A549 (cell line): ENCODE data around the gene SIAH2. TPM values are rescaled to one million over a fixed set of nuclear protein-coding genes. Genes with fewer than 3 reads are reported as not detected.

ENCODE experiments used
- ATAC-seq, 2 experiments: fragments of 200-7000 bp in 1 of 2; fragments of >200 bp in 1 of 2; cut with Nextera tagmentation in 1 of 2; cut with Tn5 transposase in 1 of 2; 3 replicates each; pipeline versions ENCODE4 v1.8.0 to v1.9.1; 2018 to 2020; ENCODE audit warnings: mild to moderate bottlenecking in 1 of 2, moderate library complexity in 1 of 2
- CTCF ChIA-PET: fragments of 300-600 bp; sonication (Branson Sonifier 250); formaldehyde crosslinking; extraction: SDS; loops from one replicate; lab custom pipeline; 2021; ENCODE audit warnings: antibody characterized with exemption, inconsistent platforms; lab: Yijun Ruan, JAX
- POLR2A ChIA-PET: fragments of 350-600 bp; formaldehyde crosslinking; extraction: SDS; loops from one replicate; lab custom pipeline; 2021; ENCODE audit warnings: antibody characterized with exemption, inconsistent platforms; lab: Yijun Ruan, JAX
- DNase-seq, 2 experiments: peaks; one replicate each; pipeline versions ENCODE4 v3.0.0 to v3.0.0-alpha.2; 2011 to 2016; ENCODE audit warnings: low read depth in 1 of 2, low spot score in 1 of 2
- FAIRE-seq: peaks from 2 replicates; lab custom pipeline; 2011; peaks lifted over from hg19 to GRCh38; lab: Jason Lieb, UNC
- H3K27ac ChIP-seq, 2 experiments: fragments of >200 bp; sonication (Bioruptor Twin); formaldehyde crosslinking; 3 replicates each; pipeline ENCODE4 v1.5.1; 2016 to 2017
- H3K4me1 ChIP-seq: fragments of >200 bp; sonication (Bioruptor Twin); formaldehyde crosslinking; 3 replicates; pipeline ENCODE4 v1.6.1; 2016
- H3K4me2 ChIP-seq: fragments of >200 bp; sonication (Bioruptor Twin); formaldehyde crosslinking; 3 replicates; pipeline ENCODE4 v1.6.1; 2016
- H3K4me3 ChIP-seq: fragments of >200 bp; sonication (Bioruptor Twin); formaldehyde crosslinking; 3 replicates; pipeline ENCODE4 v1.5.1; 2016
- H3K9me3 ChIP-seq: fragments of >200 bp; sonication (Bioruptor Twin); formaldehyde crosslinking; 3 replicates; pipeline ENCODE4 v1.6.1; 2016
- ATOH8 ChIP-seq: fragments of 250-450 bp; sonication (Bioruptor Pico); IDR thresholded peaks from 2 replicates; pipeline ENCODE4 v1.5.0; 2020; ENCODE audit warnings: low read depth, mild to moderate bottlenecking, moderate library complexity
- BHLHE40 ChIP-seq: IDR thresholded peaks from 2 replicates; pipeline ENCODE4 v1.6.1; 2012; ENCODE audit warnings: low read depth, low read length, inconsistent platforms
- CHD2 ChIP-seq: fragments of 150-350 bp; IDR thresholded peaks from 2 replicates; pipeline ENCODE4 v1.6.1; 2014; ENCODE audit warnings: low read length; ENCODE audit not compliant: partially characterized antibody
- CTCF ChIP-seq: fragments of >200 bp; sonication (Bioruptor Twin); formaldehyde crosslinking; IDR thresholded peaks from 3 replicates; pipeline ENCODE4 v1.5.1; 2016
- EHMT2 ChIP-seq: fragments of 200-600 bp; sonication (generic); IDR thresholded peaks from 2 replicates; pipeline ENCODE4 v1.6.1; 2016; ENCODE audit warnings: antibody characterized with exemption, low read depth, mild to moderate bottlenecking, moderate library complexity
- FOSB ChIP-seq: fragments of 250-450 bp; sonication (Bioruptor Pico); IDR thresholded peaks from 2 replicates; pipeline ENCODE4 v1.5.0; 2020; ENCODE audit warnings: mild to moderate bottlenecking, moderate library complexity
- FOXS1 ChIP-seq: fragments of 250-450 bp; sonication (Bioruptor Pico); IDR thresholded peaks from 2 replicates; pipeline ENCODE4 v1.5.0; 2020; ENCODE audit warnings: mild to moderate bottlenecking, moderate library complexity
- HDAC2 ChIP-seq: fragments of 200-600 bp; sonication (generic); IDR thresholded peaks from 2 replicates; pipeline ENCODE4 v1.6.1; 2016
- HEYL ChIP-seq: fragments of 250-450 bp; sonication (Bioruptor Pico); IDR thresholded peaks from 2 replicates; pipeline ENCODE4 v1.8.0; 2021; ENCODE audit warnings: mild to moderate bottlenecking, moderate library complexity
- HMGXB4 ChIP-seq: fragments of 250-450 bp; sonication (Bioruptor Pico); IDR thresholded peaks from 2 replicates; pipeline ENCODE4 v1.5.0; 2021; ENCODE audit warnings: mild to moderate bottlenecking, moderate library complexity, borderline replicate concordance
- HOXA7 ChIP-seq: fragments of 250-450 bp; sonication (Bioruptor Pico); IDR thresholded peaks from 2 replicates; pipeline ENCODE4 v1.5.0; 2020; ENCODE audit warnings: mild to moderate bottlenecking, moderate library complexity
- HOXB5 ChIP-seq: fragments of 250-450 bp; sonication (Bioruptor Pico); IDR thresholded peaks from 2 replicates; pipeline ENCODE4 v1.5.0; 2020; ENCODE audit warnings: mild to moderate bottlenecking, moderate library complexity
- JUN ChIP-seq, 2 experiments: fragments of >200 bp; sonication (Bioruptor Twin); formaldehyde crosslinking; IDR thresholded peaks; 2 replicates in 1 of 2; 3 replicates in 1 of 2; pipeline ENCODE4 v1.6.1; 2016 to 2017
- KDM1A ChIP-seq: fragments of 200-600 bp; sonication (generic); IDR thresholded peaks from 2 replicates; pipeline ENCODE4 v1.6.1; 2016; ENCODE audit warnings: low read depth, mild to moderate bottlenecking
- MAFK ChIP-seq: fragments of 450-650 bp; IDR thresholded peaks from 2 replicates; pipeline ENCODE4 v1.6.1; 2014; ENCODE audit not compliant: partially characterized antibody
- MAX ChIP-seq: IDR thresholded peaks from 2 replicates; pipeline ENCODE4 v1.6.1; 2012
- MAZ ChIP-seq: fragments of 150-350 bp; IDR thresholded peaks from 2 replicates; pipeline ENCODE4 v1.6.1; 2014; ENCODE audit warnings: antibody characterized with exemption, low read depth, low read length, borderline replicate concordance
- NPAS2 ChIP-seq: fragments of 250-450 bp; sonication (Bioruptor Pico); IDR thresholded peaks from 2 replicates; pipeline ENCODE4 v1.8.0; 2022; ENCODE audit warnings: mild to moderate bottlenecking, moderate library complexity, borderline replicate concordance
- PBX3 ChIP-seq: IDR thresholded peaks from 2 replicates; pipeline ENCODE4 v1.6.1; 2012
- RAD21 ChIP-seq, 2 experiments: fragments of >200 bp in 1 of 2; sonication (Bioruptor Twin) in 1 of 2; formaldehyde crosslinking in 1 of 2; IDR thresholded peaks in 1 of 2; conservative IDR thresholded peaks in 1 of 2; 2 replicates in 1 of 2; 3 replicates in 1 of 2; pipeline ENCODE4 v1.6.1; 2012 to 2018; ENCODE audit warnings: inconsistent platforms in 1 of 2
- RARB ChIP-seq: fragments of 250-450 bp; sonication (Bioruptor Pico); IDR thresholded peaks from 2 replicates; pipeline ENCODE4 v1.8.0; 2021; ENCODE audit warnings: mild to moderate bottlenecking, moderate library complexity
- SMC3 ChIP-seq: fragments of >200 bp; sonication (Bioruptor Twin); formaldehyde crosslinking; IDR thresholded peaks from 3 replicates; pipeline ENCODE4 v1.6.1; 2018; ENCODE audit warnings: inconsistent platforms
- SREBF2 ChIP-seq: fragments of 450-650 bp; IDR thresholded peaks from 2 replicates; pipeline ENCODE4 v1.6.1; 2014; ENCODE audit warnings: mild to moderate bottlenecking, moderate library complexity
- TP53 ChIP-seq: fragments of 250-450 bp; sonication (Bioruptor Pico); IDR thresholded peaks from 2 replicates; pipeline ENCODE4 v1.5.0; 2021; ENCODE audit warnings: mild to moderate bottlenecking, moderate library complexity
- ZFP36 ChIP-seq: fragments of 450-650 bp; IDR thresholded peaks from 2 replicates; pipeline ENCODE4 v1.6.1; 2014; ENCODE audit warnings: borderline replicate concordance; ENCODE audit not compliant: partially characterized antibody
- WGBS: methylation state at CpG from one replicate; pipeline ENCODE4 v1.1.6; 2017; ENCODE audit errors: missing lambda C conversion rate; 5-methylcytosine and 5-hydroxymethylcytosine counted together
- polyA plus RNA-seq, 4 experiments: library from polyadenylated mRNA; depleted of rRNA in 3 of 4; stranded (reverse); fragments of >200 nt; fragmentation: RNase III in 1 of 4; extraction: RNeasy Plus Mini Kit Qiagen cat#74134 plus additional on column Dnase treatment in 1 of 4; gene quantifications; 2 replicates in 3 of 4; 3 replicates in 1 of 4; pipeline ENCODE4 v1.2.3, GENCODE V29; 2011 to 2017
- TF ChIP-seq, protein P1 (sequence below): IDR thresholded peaks from 2 replicates; pipeline ENCODE4 v1.6.1; 2012; ENCODE audit warnings: low read depth, borderline replicate concordance
- TF ChIP-seq, protein P2 (sequence below): fragments of >200 bp; sonication (Bioruptor Twin); formaldehyde crosslinking; IDR thresholded peaks from 2 replicates; pipeline ENCODE4 v1.6.1; 2016
- TF ChIP-seq, protein P3 (sequence below): fragments of 200-600 bp; sonication (generic); IDR thresholded peaks from 2 replicates; pipeline ENCODE4 v1.6.1; 2016; ENCODE audit warnings: antibody characterized with exemption, mild to moderate bottlenecking, moderate library complexity

SIAH2 gene
- polyA plus RNA-seq, 2 of the 4 experiments (the other 2 are of a cell fraction) = 11.4 to 24.8 TPM

DNA sequence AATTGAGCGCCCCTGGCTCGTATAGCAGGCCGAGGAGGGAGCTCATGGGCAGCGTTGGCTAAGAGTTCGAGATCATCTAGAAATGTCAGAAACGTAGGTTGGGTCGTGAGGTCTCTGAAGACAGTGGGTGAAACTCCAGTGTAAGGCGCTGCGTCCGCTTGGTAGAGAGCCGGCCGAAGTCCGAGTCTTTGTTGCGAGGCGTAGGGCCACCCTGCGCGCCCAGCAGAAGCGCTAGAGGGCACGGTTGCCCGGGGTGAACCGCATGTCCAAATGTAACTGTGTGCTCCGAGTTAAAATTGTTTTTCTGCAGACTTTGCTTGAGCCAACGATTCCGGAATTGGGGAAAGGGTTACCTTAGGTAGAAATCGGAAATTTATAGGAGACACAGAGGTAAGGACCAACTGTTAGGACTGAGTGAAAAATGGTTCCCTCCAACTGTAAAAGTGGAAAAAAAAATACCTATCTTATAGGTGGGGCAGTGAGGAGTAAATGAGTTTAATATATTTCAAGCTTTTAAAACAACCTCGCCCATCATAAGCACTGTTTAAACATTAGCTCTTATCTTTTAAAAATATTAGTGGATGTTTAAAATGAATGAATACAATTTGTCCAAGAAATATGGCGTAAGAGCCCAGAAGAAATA, 993 bp upstream of the SIAH2 start:
- ChIA-PET POLR2A (interaction anchor here (0.6 to 3.5 kb wide), 17 partner anchors 9 to 356 kb away, joined by 3 to 43 read pairs (median 7); partner anchors contain the start of genes EIF2A, ERICH6, MED12L and SELENOT), CTCF (interaction anchor here (0.5 to 7.2 kb wide), 15 partner anchors 11 to 428 kb away, joined by 3 to 69 read pairs (median 5); no protein-coding TSS in a partner anchor)
- no peaks in the 10 kb centered on the region for H3K9me3 ChIP-seq
- ATAC-seq (peak; percentile 68 to 82), DNase-seq (peak; percentile 64 to 74), FAIRE-seq (no peak)
- peak overlapping the region; percentile 96 for H3K4me3 ChIP-seq
- peaks cover 24% of the 10 kb centered on the region for H3K4me1 ChIP-seq
- peak overlapping the region; percentile 76 for H3K4me2 ChIP-seq
- peak overlapping the region; percentile 95 to 97 for H3K27ac ChIP-seq
- WGBS = 5% methylated on average over 20 of the region's 27 CpGs
- peak; percentile 2 to 32; a peak in 2 of 5 replicates for TF ChIP-seq RAD21 (conservative IDR thresholded peaks at IDR 0.05 in 1 of 2, IDR thresholded peaks at IDR 0.05 in 1 of 2)
- no peak for TF ChIP-seq HDAC2
- TF ChIP-seq HEYL (CRISPR knock-in tag) = no peak
- TF ChIP-seq CHD2 = no peak
- TF ChIP-seq JUN (IDR thresholded peaks at IDR 0.05) = no peak
- TF ChIP-seq HMGXB4 = 0 out of 2 replicates have a peak, but pooled peaks have one; percentile 69
- no peak for TF ChIP-seq FOXS1 (CRISPR knock-in tag)
- TF ChIP-seq, protein P1, sequence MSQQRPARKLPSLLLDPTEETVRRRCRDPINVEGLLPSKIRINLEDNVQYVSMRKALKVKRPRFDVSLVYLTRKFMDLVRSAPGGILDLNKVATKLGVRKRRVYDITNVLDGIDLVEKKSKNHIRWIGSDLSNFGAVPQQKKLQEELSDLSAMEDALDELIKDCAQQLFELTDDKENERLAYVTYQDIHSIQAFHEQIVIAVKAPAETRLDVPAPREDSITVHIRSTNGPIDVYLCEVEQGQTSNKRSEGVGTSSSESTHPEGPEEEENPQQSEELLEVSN = peak; percentile 15; the same call in 1 of the 2 replicates
- TF ChIP-seq SREBF2 = no peak
- no peak for TF ChIP-seq SMC3
- 0 out of 2 replicates have a peak, but pooled peaks have one; percentile 47 for TF ChIP-seq ATOH8 (CRISPR knock-in tag)
- TF ChIP-seq MAFK = no peak
- TF ChIP-seq ZFP36 = no peak
- TF ChIP-seq CTCF = peak; percentile 48
- TF ChIP-seq NPAS2 = no peak
- TF ChIP-seq RARB (CRISPR knock-in tag) = no peak
- no peak for TF ChIP-seq KDM1A
- no peak for TF ChIP-seq PBX3
- TF ChIP-seq, protein P2, sequence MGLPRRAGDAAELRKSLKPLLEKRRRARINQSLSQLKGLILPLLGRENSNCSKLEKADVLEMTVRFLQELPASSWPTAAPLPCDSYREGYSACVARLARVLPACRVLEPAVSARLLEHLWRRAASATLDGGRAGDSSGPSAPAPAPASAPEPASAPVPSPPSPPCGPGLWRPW = no peak
- no peak for TF ChIP-seq MAZ
- TF ChIP-seq, protein P3, sequence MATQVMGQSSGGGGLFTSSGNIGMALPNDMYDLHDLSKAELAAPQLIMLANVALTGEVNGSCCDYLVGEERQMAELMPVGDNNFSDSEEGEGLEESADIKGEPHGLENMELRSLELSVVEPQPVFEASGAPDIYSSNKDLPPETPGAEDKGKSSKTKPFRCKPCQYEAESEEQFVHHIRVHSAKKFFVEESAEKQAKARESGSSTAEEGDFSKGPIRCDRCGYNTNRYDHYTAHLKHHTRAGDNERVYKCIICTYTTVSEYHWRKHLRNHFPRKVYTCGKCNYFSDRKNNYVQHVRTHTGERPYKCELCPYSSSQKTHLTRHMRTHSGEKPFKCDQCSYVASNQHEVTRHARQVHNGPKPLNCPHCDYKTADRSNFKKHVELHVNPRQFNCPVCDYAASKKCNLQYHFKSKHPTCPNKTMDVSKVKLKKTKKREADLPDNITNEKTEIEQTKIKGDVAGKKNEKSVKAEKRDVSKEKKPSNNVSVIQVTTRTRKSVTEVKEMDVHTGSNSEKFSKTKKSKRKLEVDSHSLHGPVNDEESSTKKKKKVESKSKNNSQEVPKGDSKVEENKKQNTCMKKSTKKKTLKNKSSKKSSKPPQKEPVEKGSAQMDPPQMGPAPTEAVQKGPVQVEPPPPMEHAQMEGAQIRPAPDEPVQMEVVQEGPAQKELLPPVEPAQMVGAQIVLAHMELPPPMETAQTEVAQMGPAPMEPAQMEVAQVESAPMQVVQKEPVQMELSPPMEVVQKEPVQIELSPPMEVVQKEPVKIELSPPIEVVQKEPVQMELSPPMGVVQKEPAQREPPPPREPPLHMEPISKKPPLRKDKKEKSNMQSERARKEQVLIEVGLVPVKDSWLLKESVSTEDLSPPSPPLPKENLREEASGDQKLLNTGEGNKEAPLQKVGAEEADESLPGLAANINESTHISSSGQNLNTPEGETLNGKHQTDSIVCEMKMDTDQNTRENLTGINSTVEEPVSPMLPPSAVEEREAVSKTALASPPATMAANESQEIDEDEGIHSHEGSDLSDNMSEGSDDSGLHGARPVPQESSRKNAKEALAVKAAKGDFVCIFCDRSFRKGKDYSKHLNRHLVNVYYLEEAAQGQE = no peak
- 0 out of 2 replicates have a peak, but pooled peaks have one; percentile 45 for TF ChIP-seq TP53 (CRISPR knock-in tag)
- 0 out of 2 replicates have a peak, but pooled peaks have one; percentile 20 for TF ChIP-seq HOXA7 (CRISPR knock-in tag)
- no peak for TF ChIP-seq HOXB5 (CRISPR knock-in tag)
- no peak for TF ChIP-seq EHMT2
- TF ChIP-seq BHLHE40 = no peak
- TF ChIP-seq MAX = peak; percentile 41; the same call in 1 of the 2 replicates
- no peak; the same call in 1 of the 2 replicates for TF ChIP-seq FOSB (CRISPR knock-in tag)
